HG02571 (cell line): ENCODE results near the gene CROCC2.
"Not testable (repeated sequence)": the region's sequence is repeated elsewhere in the genome, so short reads cannot be mapped to it uniquely, and the experiment has no call there.

Source experiments
- ATAC-seq: cut with Tn5 transposase; IDR thresholded peaks from one replicate; pipeline ENCODE4 v1.9.1; 2021; ENCODE audit warnings: mild to moderate bottlenecking, moderate library complexity; ENCODE audit not compliant: unreplicated experiment

Gene CROCC2

DNA sequence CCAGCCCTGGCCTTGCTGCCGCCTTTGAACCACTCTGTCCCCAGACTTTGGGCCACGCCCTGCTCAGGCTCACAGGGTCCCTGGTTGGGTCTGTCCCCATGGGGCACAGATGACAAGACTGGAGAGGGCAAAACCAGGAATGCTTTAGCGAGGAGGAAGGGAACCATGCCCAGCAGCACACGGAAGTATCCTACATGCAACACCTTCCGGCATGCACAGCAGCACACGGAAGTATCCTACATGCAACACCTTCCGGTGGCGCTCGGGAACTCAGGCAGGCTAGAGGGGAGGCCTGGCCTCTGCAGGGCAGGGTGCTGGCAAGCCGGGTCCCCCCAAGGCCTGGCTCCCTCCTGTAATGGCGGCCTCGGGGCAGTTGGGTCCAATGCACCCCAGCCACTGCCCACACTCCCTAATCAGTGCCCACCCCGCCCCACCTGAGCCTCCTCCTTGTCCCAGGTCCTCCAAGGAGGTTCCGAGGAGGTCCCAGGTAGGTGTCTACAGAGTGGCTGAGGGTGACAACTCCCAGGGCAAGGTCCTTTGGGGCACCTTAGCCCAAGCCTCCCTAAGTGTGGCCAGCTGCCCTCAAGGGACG lies 58.7 kb downstream of the CROCC2 start:
- ATAC-seq: no peak

DNA sequence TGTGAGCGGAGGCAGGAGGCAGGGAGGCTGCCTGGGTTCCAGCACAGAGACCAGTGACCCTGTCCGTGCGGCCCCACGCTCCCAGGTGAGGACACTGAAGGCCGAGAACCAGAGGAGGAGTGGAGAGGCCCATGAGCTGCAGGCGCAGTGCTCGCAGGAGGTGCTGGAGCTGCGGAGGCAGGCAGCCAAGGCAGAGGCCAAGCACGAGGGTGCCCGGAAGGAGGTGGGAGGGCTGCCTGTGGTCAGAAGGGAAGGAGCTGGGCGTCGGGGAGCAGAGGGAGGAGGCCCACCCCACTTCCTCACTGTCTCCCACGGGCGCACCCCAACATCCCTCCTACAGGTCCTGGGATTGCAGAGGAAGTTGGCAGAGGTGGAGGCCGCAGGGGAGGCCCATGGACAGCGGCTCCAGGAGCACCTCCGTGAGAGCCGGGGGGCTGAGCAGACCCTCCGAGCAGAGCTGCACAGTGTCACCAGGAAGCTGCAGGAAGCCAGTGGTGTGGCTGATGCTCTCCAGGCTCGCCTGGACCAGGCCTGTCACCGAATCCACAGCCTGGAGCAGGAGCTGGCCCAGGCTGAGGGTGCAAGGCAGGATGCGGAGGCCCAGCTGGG lies 59.3 kb downstream of the CROCC2 start:
- no peak for ATAC-seq

DNA sequence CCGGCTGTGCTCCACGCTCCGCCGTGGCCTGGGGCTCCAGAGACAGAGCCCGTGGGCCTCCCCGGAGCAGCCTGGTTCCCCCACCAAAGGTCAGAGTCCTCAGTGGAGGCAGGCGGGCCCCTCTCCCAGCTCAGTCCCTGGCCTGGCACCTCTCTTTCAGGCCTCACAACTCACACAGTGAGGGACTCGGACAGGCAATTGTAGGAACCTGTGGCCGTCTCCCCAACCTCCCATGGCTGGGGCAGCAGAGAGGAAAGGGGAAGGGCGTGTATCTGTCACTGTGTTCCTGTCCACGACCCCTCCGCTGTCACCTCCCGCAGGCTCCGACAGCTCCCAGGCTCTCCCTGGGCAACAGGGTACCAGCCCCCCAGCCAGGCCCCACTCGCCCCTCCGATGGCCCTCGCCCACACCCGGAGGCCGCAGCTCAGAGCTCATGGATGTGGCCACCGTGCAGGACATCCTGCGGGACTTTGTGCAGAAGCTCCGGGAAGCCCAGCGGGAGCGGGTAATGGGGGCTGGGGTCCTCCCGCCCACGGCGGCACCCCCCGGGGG lies 59.8 kb downstream of the CROCC2 start:
- ATAC-seq: no peak

DNA sequence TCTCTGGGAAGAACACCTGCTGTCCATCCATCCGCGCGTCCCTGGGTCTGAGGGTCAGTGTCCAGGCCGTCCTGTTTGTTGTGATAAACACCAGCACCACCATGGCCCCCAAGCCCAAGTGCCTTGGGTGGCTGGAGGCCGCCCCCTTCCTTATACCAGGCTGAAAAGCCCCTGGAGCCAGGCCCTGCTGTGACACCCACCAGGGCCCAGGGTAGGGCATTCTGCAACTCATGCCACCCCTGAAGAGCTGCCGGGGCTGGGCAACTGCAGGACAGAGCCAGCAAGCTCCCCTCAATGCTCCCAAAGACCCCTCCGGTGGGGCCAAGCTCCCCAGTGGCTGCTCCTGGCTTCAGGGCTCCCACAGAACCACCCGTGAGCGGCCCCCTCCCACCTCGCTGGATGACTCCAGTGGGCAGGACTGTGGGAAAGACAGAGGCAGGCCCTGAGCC lies 60.3 kb downstream of the CROCC2 start:
- ATAC-seq: no peak

DNA sequence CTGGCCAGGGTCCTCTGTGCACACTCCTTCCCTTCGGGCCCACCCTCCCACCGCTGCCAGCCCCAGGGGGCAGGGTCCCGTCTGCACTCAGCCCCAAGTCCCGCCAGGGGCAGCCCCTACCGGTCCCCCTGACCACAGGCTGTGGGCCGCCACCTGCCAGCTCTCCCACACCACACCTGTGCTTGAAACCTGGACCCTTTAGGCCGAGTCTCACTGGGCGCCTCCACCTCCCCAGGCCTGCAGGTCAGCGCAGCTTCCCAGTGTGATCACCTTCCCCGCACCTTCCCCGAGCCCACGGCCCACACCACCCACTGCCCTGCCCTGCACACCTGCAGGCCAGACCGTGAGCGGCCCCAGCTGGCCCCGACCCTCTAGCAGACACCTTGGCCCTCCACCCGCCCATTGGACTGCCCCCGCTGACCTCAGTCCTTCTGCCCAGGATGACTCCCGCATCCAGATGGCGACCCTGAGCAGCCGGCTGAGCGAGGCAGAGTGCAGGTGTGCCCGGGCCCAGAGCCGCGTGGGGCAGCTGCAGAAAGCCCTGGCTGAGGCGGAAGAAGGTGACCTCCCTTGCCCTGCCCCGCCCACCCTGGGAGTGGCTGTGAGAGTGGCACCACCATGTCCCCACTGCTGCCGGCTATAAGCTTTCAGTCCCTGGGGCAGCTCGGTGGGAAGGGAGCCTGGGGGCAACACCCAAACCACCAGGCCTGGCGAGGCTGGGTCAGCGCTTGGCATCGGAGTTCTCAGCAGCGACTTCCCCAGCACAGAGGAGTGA lies 61.0 kb downstream of the CROCC2 start:
- no peak for ATAC-seq

DNA sequence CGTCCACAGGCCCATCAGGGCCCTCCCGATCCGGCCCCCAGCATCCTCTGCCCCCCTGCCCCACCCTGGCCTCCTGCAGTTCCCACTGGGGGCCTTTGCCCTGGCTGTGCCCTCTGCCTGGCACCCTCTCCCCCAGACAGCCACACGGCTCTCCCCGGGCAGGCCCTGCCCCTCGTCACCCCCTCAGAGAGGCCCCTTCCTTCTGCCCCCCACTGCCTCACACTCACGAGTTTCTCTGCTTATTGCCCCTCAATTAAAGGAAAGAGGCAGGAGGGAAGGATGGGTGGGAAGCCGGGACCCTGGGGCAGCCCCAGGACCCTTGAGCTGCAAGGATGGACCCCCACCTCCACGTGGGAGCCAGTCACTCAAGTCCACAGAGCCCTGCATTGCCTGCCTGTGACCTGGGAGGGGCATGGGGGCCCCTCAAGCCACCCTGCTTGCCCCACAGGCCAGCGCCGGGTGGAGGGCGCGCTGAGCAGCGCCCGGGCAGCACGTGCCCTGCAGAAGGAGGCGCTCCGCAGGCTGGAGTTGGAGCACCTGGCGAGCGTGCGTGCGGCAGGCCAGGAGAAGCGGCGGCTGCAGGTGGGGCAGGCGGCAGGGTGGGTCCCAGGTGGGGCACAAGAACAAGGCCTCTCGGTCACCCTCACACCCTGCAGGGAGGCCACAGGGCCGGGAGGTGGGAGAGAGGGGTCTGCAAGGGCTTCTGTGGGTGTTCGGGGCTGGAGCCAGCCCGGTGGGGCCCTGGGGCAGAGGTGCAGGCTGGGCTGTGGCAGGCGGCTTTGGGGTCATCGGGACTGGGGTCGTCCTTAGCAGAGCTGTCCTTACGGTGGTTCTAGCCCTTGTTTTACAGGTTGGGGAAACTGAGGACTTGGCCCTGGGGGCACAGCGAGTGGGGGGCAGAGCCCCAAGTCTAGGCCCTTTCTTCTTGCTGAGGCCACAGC lies 61.8 kb downstream of the CROCC2 start:
- ATAC-seq: no peak

DNA sequence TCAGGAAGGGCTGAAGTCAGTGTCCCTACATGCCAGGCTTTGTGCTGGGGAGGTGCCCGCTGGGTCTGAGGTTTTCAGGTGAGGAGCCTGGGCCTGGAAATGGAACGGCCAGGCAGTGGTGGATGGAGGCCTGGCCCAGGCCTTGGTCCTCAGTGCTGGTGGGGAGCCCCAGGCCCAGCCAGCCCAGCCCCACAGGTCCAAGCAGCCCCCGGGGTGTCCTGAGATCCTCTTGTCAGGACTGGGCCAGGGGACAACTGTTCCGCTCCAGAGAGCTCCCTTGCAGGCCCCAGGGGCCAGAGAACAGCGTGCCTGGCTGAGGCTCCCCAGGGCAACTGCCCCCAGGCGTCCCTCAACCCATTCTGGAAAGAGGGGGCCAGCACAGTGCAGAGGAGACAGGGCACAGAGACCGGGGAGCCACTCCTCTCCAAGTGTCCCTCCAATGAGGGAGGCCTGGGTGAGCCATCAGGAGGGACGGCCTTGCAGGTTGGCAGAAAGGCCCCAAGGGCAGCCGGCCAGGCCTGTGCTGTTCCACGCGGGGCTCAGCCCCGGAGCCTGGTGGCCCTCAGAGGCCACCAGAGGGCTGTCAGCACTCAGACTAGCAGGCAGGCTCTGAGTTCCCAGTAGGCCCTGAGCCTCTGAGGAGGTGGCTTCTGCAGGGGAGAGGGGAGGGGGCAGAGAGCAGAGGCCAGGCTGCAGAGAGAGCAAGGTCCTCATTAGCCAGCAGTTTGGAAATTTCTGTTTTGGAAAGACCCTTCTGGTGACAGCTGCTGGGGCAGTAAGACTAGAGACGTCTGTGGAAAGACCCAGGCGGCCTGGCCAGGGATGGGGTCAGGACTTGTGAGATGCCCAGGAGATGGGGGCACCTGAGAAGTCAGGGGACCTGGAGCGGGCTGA lies 62.8 kb downstream of the CROCC2 start:
- ATAC-seq: no peak

DNA sequence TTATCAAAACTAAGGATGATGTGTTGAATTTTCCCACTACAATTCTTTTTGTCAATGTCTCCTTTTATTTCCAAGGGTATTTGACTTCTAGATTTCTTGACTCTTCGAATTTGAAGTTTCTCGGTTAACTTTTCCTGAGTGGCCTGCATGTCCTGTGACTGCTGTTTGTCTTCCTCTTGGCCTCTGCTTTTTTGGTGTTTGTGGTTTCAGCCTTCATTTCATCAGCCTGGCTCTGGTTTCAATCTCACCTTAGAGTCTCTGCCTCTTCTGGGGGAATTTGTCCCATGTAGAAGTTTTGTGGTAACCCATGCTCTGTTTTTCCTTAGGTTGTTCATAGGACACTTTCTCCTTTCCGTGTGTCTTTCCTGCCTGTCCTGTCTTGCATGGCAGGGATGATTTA lies 64.0 kb downstream of the CROCC2 start:
- no peak for ATAC-seq

DNA sequence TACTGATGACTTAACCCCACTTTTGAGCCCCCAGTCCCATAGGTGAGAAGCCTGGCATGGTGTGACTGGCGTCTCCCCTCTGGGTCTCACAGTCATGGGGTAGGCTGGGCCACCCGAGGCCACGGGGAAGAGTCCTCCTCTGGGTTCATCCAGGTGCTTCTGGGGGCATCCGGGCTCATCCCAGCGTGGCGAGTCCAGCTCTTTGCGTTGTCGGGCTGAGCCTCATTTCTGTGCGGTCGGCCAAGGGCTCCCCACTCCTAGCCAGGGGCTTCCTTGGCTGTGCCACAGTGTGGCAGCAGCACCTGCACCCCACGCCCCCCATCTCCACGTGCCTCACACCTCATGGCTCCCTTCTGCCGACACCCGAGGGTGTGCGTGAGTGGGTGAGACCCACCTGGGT lies 64.7 kb downstream of the CROCC2 start:
- ATAC-seq: no peak

DNA sequence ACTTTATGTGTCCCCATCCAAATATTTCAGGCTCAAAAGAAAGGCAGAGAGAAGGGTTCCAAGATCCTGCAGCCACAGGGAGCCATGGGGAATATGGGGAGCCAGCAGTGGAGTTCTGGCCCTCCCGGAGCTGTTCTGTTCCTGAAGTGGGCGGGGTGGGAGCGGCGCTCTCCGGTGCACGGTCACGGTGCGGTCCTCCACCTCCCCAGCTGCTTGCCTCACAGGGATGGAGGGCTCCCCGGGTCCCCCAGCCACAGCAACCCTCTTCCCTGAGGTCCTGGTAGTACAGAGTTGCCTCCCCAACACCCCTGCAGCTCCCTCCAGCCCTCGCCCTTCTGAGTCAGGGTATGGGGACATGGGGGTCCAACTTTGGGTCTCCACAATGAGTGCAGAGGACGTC lies 66.1 kb downstream of the CROCC2 start:
- ATAC-seq: no peak

DNA sequence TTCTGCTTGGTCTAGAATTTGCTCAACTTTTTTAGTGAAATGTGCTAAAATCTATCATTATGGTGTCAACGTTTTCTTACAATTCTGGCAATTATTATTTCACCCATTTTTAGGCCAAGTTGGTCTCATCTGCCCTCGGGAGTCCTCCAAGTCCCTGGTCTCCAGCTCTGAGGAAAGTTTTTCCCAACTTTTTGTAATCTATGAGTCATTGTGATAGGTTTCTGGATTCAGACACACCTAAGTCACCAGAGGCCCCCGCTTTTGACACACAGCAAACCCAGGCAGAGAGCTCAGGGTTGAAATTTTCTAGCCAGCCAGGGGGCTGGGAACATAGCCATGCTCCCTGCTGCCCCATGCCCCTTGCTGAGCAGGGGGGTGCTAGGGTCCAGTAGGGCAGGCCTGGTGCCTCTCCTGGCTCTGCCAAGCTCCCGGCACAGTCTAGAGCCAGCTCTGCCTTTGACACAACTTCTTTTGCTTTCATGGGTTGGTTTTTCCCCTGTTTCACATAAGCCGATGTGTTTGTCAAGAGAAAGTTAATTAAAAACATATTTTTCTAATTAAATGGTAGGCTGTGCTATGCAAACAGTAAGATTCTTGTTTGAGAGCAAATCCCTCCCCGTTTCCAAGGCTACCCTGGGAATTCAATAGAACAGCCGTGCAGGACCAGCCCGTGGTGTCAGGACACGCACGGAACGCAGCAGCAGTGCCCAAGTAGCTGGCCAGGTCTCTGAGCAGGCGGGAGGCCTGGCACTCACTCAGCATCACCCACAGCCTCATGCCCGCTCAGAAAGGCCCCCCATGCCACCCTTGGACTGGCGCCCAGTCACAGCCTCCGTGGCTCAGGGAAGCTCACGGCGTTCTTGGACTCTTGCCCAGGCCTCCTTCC lies 66.7 kb downstream of the CROCC2 start:
- no peak for ATAC-seq

DNA sequence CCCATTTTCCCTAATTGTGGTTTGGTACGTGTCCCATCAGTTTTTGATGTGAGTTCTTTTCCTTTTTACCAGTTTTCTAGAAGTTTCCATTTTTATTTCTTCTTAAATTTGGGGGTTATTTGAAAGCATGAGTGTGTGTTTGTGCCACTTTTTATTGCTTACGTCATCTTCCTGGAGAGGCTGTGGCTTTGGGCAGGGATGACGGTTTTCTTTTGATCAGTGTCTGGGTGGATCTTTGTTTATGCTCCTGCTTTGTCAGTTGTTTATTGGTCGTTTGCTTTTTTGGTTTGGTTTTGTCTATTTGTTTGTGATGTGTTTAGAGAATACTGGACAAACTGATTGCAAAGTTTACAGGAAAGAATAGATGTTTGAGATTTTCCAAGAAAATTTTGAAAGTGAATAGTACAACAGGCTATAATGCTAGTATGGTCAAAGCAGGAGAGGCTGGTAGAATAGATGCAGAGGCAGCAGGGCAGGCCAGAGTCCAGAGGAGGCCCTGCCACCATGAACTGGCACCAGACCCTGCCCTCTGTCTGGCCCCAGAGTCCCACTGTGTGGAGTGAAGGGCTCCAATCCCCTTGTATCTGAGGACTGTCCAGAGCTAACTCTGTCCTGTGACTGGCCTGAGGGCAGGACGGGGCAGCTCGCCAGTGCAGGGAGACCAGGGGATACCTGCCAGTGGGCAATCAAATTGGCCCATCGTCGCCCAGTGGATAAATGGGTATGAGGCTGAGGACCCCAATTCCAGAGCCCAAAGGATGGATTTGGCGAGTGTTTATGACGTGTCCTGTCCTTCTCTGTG lies 68.8 kb downstream of the CROCC2 start:
- ATAC-seq: no peak

DNA sequence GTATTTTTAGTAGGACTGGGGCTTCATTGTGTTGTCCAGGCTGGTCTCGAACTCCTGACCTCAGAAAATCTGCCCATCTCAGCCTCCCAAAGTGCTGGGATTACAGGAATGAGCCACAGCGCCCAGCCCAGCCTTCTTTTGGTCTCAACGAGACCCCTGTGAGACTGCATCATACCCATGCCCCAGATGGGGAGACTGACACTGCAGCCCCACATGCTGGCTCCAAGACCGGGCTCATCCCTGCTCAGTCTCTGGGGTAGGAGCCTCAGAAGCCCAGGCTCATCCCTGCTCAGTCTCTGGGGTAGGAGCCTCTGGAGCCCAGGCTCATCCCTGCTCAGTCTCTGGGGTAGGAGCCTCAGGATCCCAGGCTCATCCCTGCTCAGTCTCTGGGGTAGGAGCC lies 69.8 kb downstream of the CROCC2 start:
- ATAC-seq: not testable (repeated sequence)

DNA sequence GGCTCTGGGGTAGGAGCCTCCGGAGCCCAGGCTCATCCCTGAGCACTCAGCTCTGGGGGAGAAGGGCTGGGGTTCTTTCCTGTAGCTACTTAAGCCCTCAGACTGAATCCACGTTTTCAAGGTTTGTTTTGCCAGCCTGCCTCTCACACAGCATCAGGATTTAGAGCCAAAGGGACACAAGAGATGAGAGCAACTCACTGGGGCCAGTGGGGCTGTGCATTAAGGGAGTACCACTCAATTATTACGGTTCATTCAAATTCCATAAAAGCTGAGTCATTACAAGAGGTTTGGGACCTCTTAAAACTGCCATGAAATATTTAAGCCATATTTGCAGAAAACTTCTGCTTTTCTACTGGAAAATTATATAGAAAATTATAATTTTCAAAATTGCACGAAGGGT lies 75.1 kb downstream of the CROCC2 start:
- no peak for ATAC-seq

DNA sequence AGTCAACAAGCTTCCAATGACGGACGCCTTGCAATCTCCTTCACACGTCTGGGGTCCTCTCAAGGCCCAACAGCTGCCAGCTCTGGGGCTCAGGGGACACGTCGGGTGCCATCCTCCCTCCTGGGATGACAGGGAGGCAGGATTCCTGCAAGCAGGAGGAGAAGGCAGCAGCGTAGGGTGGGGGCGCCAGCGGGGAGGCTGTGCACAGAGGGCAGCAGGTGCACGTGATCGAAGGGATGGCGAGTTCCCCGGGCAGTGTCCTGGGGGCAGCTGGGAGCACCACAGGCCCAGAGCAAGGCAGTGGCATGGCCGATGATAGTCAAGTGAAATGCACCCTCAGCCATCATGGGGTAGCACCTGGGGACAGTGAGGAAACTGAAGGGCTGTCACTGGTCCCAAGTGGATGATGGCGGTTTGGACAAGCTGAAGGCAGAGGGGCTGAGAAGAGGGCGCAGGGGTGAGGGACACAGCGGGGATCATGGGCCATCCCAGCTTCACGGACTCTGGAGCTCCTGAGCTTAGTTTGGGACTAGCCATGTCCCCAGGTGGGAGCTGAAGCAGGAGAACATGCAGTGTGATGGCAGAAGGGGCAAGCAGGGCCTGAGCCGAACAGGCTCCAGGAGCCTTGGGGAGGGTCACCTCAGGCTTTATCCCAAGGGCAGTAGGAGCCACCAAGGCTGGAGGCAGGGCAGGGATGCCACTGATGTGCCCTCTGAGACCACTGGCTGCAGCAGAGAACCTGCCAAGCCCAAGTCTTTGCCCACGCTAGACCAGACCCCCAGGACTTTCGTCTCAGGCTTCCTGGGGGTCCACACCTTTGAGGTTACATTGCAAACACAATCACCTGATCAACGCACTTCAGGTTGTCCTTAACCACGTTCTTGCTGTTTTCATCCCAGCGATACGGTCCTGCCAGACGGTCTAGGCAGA lies 76.0 kb downstream of the CROCC2 start:
- no peak for ATAC-seq

DNA sequence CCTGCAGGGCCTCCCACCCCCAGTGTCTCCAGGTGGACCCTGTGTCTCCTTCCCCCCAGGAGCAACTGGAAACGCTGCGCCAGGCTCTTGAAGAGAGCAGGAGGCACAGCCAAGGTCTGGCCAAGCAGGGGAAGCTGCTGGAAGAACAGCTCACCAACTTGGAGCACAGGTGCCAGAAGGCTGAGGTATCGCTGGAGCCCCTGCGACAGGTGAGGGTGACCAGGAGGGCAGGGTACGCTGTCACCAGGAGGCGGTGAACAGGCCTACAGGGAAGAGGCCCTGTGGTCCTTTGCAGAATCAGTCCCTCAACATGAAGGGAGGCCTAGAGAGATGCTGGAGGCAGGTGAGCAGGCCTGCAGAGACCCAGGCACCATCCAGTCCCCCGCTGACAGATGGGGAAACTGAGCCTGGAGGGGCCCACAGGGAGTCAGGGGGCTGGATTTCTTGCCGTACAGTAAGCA lies 76.7 kb downstream of the CROCC2 start:
- no peak for ATAC-seq
